GM21619 (cell line): Measurements from ENCODE around the gene C4orf36.

Experiments used
- ATAC-seq: cut with Tn5 transposase; IDR thresholded peaks from one replicate; pipeline ENCODE4 v1.9.1; 2021; ENCODE audit not compliant: unreplicated experiment

The C4orf36 gene

GRCh38 chr4:86857341-86858052 is 34.7 kb downstream of the C4orf36 start:
- ATAC-seq: no peak

GRCh38 chr4:86856896-86857295 is 35.3 kb downstream of the C4orf36 start:
- no peak for ATAC-seq

- no peak for ATAC-seq
Measured at GRCh38 chr4:86855572-86855971, 36.6 kb downstream of the C4orf36 start.

GRCh38 chr4:86853209-86853608 is 39.0 kb downstream of the C4orf36 start:
- ATAC-seq: no peak

- ATAC-seq: no peak
Measured at GRCh38 chr4:86848732-86849619, 43.2 kb downstream of the C4orf36 start, which contains the start of gene SLC10A6. Gene SLC10A6, minus strand, starts transcription at chr4:86849384. Its CDS starts 269 bp downstream, at chr4:86849115.

GRCh38 chr4:86848136-86848535 is 44.1 kb downstream of the C4orf36 start:
- ATAC-seq: no peak

GRCh38 chr4:86847571-86847970 is 44.7 kb downstream of the C4orf36 start:
- no peak for ATAC-seq

GRCh38 chr4:86846921-86847320 is 45.3 kb downstream of the C4orf36 start:
- no peak for ATAC-seq

- no peak for ATAC-seq
Measured at GRCh38 chr4:86845593-86845992, 46.6 kb downstream of the C4orf36 start.

GRCh38 chr4:86841309-86841708 is 50.9 kb downstream of the C4orf36 start:
- no peak for ATAC-seq

- no peak for ATAC-seq
Measured at GRCh38 chr4:86840858-86841257, 51.4 kb downstream of the C4orf36 start.

- ATAC-seq: no peak
Measured at GRCh38 chr4:86837691-86838503, 54.3 kb downstream of the C4orf36 start.

- no peak for ATAC-seq
Measured at GRCh38 chr4:86835677-86836076, 56.5 kb downstream of the C4orf36 start.

- ATAC-seq: no peak
Measured at GRCh38 chr4:86834901-86835300, 57.3 kb downstream of the C4orf36 start.

GRCh38 chr4:86833615-86834014 is 58.6 kb downstream of the C4orf36 start:
- no peak for ATAC-seq

GRCh38 chr4:86831262-86832130 is 60.7 kb downstream of the C4orf36 start:
- no peak for ATAC-seq
